HepG2 (cell line): Measurements from ENCODE around the gene SNHG17. TPM values are rescaled to one million over a fixed set of nuclear protein-coding genes. Genes with fewer than 3 reads are reported as not detected.

Experiments
- ARNT2 ChIP-seq: sonication (generic); formaldehyde crosslinking; IDR thresholded peaks from 2 replicates; pipeline ENCODE4 v1.8.0; 2022; ENCODE audit warnings: mild to moderate bottlenecking, low read depth, missing genetic modification reagents, moderate library complexity
- CBX2 ChIP-seq, 2 experiments: fragments of 200-600 bp in 1 of 2; sonication (generic); formaldehyde crosslinking in 1 of 2; IDR thresholded peaks; 2 replicates each; pipeline versions ENCODE4 v1.7.0 to v1.8.1; 2018 to 2022; ENCODE audit warnings: low read depth in 2 of 2, low read length in 1 of 2, mild to moderate bottlenecking in 1 of 2, missing genetic modification reagents in 1 of 2
- CCDC6 ChIP-seq: sonication (generic); formaldehyde crosslinking; IDR thresholded peaks from 2 replicates; pipeline ENCODE4 v1.8.1; 2022; ENCODE audit warnings: mild to moderate bottlenecking, missing genetic modification reagents, moderate library complexity
- CENPBD1 ChIP-seq: sonication (generic); formaldehyde crosslinking; IDR thresholded peaks from 2 replicates; pipeline ENCODE4 v1.8.0; 2022; ENCODE audit warnings: missing genetic modification reagents, low read depth, mild to moderate bottlenecking, borderline replicate concordance
- CHD4 ChIP-seq: fragments of 200-600 bp; sonication (generic); IDR thresholded peaks from 2 replicates; pipeline ENCODE4 v1.7.0; 2017; ENCODE audit warnings: mild to moderate bottlenecking, low read length, borderline replicate concordance
- FOXO1 ChIP-seq: sonication (generic); formaldehyde crosslinking; IDR thresholded peaks from 2 replicates; pipeline ENCODE4 v1.4.0; 2020; ENCODE audit warnings: missing genetic modification reagents
- HMG20B ChIP-seq: conservative IDR thresholded peaks from 2 replicates; pipeline ENCODE4 v1.6.1; 2016; ENCODE audit warnings: missing genetic modification reagents, missing compliant biosample characterization
- HNF4G ChIP-seq, 2 experiments: sonication (generic) in 1 of 2; formaldehyde crosslinking in 1 of 2; IDR thresholded peaks; 2 replicates each; pipeline versions ENCODE4 v1.4.0 to v1.6.1; 2011 to 2020; ENCODE audit warnings: borderline replicate concordance in 2 of 2, low read depth in 2 of 2, mild to moderate bottlenecking in 2 of 2, low read length in 1 of 2, missing genetic modification reagents in 1 of 2, moderate library complexity in 1 of 2
- KDM1A ChIP-seq: IDR thresholded peaks from 2 replicates; pipeline ENCODE4 v1.6.1; 2016; ENCODE audit warnings: missing compliant biosample characterization
- KMT2A ChIP-seq: sonication (generic); formaldehyde crosslinking; IDR thresholded peaks from 2 replicates; pipeline ENCODE4 v1.4.0; 2020; ENCODE audit warnings: missing genetic modification reagents
- MED13 ChIP-seq: sonication (generic); formaldehyde crosslinking; IDR thresholded peaks from 2 replicates; pipeline ENCODE4 v1.5.0; 2020; ENCODE audit warnings: missing genetic modification reagents
- NFRKB ChIP-seq: fragments of 450-650 bp; IDR thresholded peaks from 2 replicates; pipeline ENCODE4 v1.6.1; 2017
- NR1H2 ChIP-seq: sonication (generic); formaldehyde crosslinking; IDR thresholded peaks from 2 replicates; pipeline ENCODE4 v1.8.1; 2022; ENCODE audit warnings: low read depth, missing genetic modification reagents, borderline replicate concordance
- ONECUT2 ChIP-seq: sonication (generic); formaldehyde crosslinking; IDR thresholded peaks from 2 replicates; pipeline ENCODE4 v1.4.0; 2020; ENCODE audit warnings: missing genetic modification reagents
- PHF20 ChIP-seq: sonication (generic); formaldehyde crosslinking; IDR thresholded peaks from 2 replicates; pipeline ENCODE4 v1.5.0; 2020; ENCODE audit warnings: mild to moderate bottlenecking, missing genetic modification reagents
- POLR2AphosphoS2 ChIP-seq: IDR thresholded peaks from 2 replicates; pipeline ENCODE4 v1.6.1; 2011; ENCODE audit warnings: low read depth, low read length, improper control_type of control experiment
- POLR2AphosphoS5 ChIP-seq: IDR thresholded peaks from 2 replicates; pipeline ENCODE4 v1.6.1; 2012; ENCODE audit warnings: low read depth, low read length
- SIN3B ChIP-seq: fragments of 150-350 bp; IDR thresholded peaks from 2 replicates; pipeline ENCODE4 v1.6.1; 2014; ENCODE audit warnings: low read length
- STAG1 ChIP-seq: sonication (generic); formaldehyde crosslinking; IDR thresholded peaks from 2 replicates; pipeline ENCODE4 v1.4.0; 2020; ENCODE audit warnings: missing genetic modification reagents
- TBX3 ChIP-seq: fragments of 450-650 bp; IDR thresholded peaks from 2 replicates; pipeline ENCODE4 v1.6.1; 2017; ENCODE audit warnings: antibody characterized with exemption, mild to moderate bottlenecking, inconsistent platforms, borderline replicate concordance
- TCF12 ChIP-seq, 2 experiments: fragments of 450-650 bp in 1 of 2; sonication (generic) in 1 of 2; formaldehyde crosslinking in 1 of 2; IDR thresholded peaks; 2 replicates each; pipeline versions ENCODE4 v1.6.1 to v1.8.0; 2017 to 2022; ENCODE audit warnings: antibody characterized with exemption in 1 of 2, mild to moderate bottlenecking in 1 of 2, missing genetic modification reagents in 1 of 2, moderate library complexity in 1 of 2
- TCF7L2 ChIP-seq: IDR thresholded peaks from 2 replicates; pipeline ENCODE4 v1.6.1; 2011; ENCODE audit warnings: mild to moderate bottlenecking, low read depth, low read length, moderate library complexity
- XRCC5 ChIP-seq: fragments of 200-400 bp; formaldehyde crosslinking; optimal IDR thresholded peaks from 2 replicates; pipeline ENCODE3; 2017; ENCODE audit warnings: mild to moderate bottlenecking, low read length
- ZBTB8A ChIP-seq: sonication (generic); formaldehyde crosslinking; IDR thresholded peaks from 2 replicates; pipeline ENCODE4 v1.4.0; 2020; ENCODE audit warnings: mild to moderate bottlenecking, low read depth, missing genetic modification reagents, borderline replicate concordance
- ZFP36 ChIP-seq: fragments of 150-350 bp; IDR thresholded peaks from 2 replicates; pipeline ENCODE4 v1.6.1; 2018; ENCODE audit warnings: borderline replicate concordance, low read length, low read depth; ENCODE audit not compliant: partially characterized antibody
- ZNF382 ChIP-seq: sonication (generic); formaldehyde crosslinking; IDR thresholded peaks from 2 replicates; pipeline ENCODE4 v1.5.0; 2020; ENCODE audit warnings: missing genetic modification reagents, mild to moderate bottlenecking, borderline replicate concordance
- ZNF431 ChIP-seq: sonication (generic); formaldehyde crosslinking; IDR thresholded peaks from 2 replicates; pipeline ENCODE4 v1.9.0; 2022; ENCODE audit warnings: missing genetic modification reagents, low read depth, mild to moderate bottlenecking, borderline replicate concordance
- ZNF670 ChIP-seq: sonication (generic); formaldehyde crosslinking; IDR thresholded peaks from 2 replicates; pipeline ENCODE4 v1.8.0; 2022; ENCODE audit warnings: mild to moderate bottlenecking, missing genetic modification reagents, borderline replicate concordance
- ZNF747 ChIP-seq: sonication (generic); formaldehyde crosslinking; IDR thresholded peaks from 2 replicates; pipeline ENCODE4 v1.8.1; 2023; ENCODE audit warnings: missing genetic modification reagents, mild to moderate bottlenecking, borderline replicate concordance
- polyA plus RNA-seq, 8 experiments: library from polyadenylated mRNA; depleted of rRNA in 3 of 8; stranded (reverse) in 7 of 8; unstranded in 1 of 8; fragments of >200 nt; fragmentation: Illumina TruSeq in 4 of 8; extraction: Trizol in 4 of 8; gene quantifications; 2 replicates each; pipeline versions ENCODE4 v1.2.1 to v1.2.3, GENCODE V29; 2011 to 2016; ENCODE audit warnings: low read depth in 4 of 8, missing spikeins in 1 of 8, mixed read lengths in 1 of 8; ENCODE audit not compliant: insufficient read depth in 1 of 8
- total RNA-seq, 5 experiments: library from RNA; depleted of rRNA; stranded (reverse); fragments of >200 nt; fragmentation: Illumina TruSeq; extraction: Trizol; gene quantifications; 2 replicates each; pipeline ENCODE4 v1.2.3, GENCODE V29; 2016; ENCODE audit warnings: low read depth in 1 of 5

SNHG17 gene
- total and polyA plus RNA-seq, 2 of the 13 experiments (the other 11 are each of a cell fraction or from before 2014, with no cell fraction given): 26.2 to 41.2 TPM

- TF ChIP-seq HNF4G (IDR thresholded peaks at IDR 0.05; ENCODE audit: borderline replicate concordance, low read depth, low read length): no peak
- TF ChIP-seq HNF4G (CRISPR knock-in tag; IDR thresholded peaks at IDR 0.05; ENCODE audit: borderline replicate concordance, low read depth): no peak
- no peak for TF ChIP-seq KDM1A (CRISPR knock-in tag)
- no peak for TF ChIP-seq ZNF431 (CRISPR knock-in tag)
- peak; percentile 86; the same call in 1 of the 2 replicates for TF ChIP-seq CENPBD1
- TF ChIP-seq CCDC6 (CRISPR knock-in tag): 0 out of 2 replicates have a peak, but pooled peaks have one; percentile 46
- TF ChIP-seq POLR2AphosphoS5: no peak
- TF ChIP-seq ZNF747: no peak
- no peak for TF ChIP-seq ONECUT2 (CRISPR knock-in tag)
- no peak for TF ChIP-seq MED13 (CRISPR knock-in tag)
- no peak for TF ChIP-seq PHF20 (CRISPR knock-in tag)
- 0 out of 2 replicates have a peak, but pooled peaks have one; percentile 8 for TF ChIP-seq ARNT2 (CRISPR knock-in tag)
- no peak for TF ChIP-seq TCF12 (IDR thresholded peaks at IDR 0.05)
- no peak for TF ChIP-seq TCF12 (CRISPR knock-in tag; IDR thresholded peaks at IDR 0.05)
- TF ChIP-seq FOXO1: no peak
- TF ChIP-seq CBX2 (IDR thresholded peaks at IDR 0.05; ENCODE audit: low read depth, low read length): no peak
- TF ChIP-seq CBX2 (CRISPR knock-in tag; IDR thresholded peaks at IDR 0.05; ENCODE audit: low read depth): no peak
- no peak for TF ChIP-seq XRCC5
- no peak for TF ChIP-seq NFRKB
- no peak for TF ChIP-seq ZNF670 (CRISPR knock-in tag)
- no peak for TF ChIP-seq KMT2A (CRISPR knock-in tag)
- no peak for TF ChIP-seq NR1H2 (CRISPR knock-in tag)
- TF ChIP-seq SIN3B: no peak
- TF ChIP-seq POLR2AphosphoS2: no peak
- TF ChIP-seq TCF7L2: no peak
- no peak for TF ChIP-seq ZFP36
- no peak for TF ChIP-seq ZNF382
- TF ChIP-seq STAG1 (CRISPR knock-in tag): no peak
- TF ChIP-seq HMG20B (CRISPR knock-in tag): no peak
- TF ChIP-seq ZBTB8A (CRISPR knock-in tag): no peak
- TF ChIP-seq CHD4: peak; percentile 49; the same call in 1 of the 2 replicates
- no peak for TF ChIP-seq TBX3
Measured at GRCh38 chr20:38471987-38472512, 36.9 kb upstream of the SNHG17 start (continued).
